IPS-15b (cell line): ENCODE results near the gene ZFP69.
A peak's percentile ranks its signal among the peaks of the same experiment; 100 is the strongest.

Experiments used
- H3K27me3 ChIP-seq: one replicate; pipeline ENCODE4 v1.6.1; 2013; ENCODE audit warnings: low read length; ENCODE audit not compliant: control insufficient read depth, insufficient read depth
- H3K36me3 ChIP-seq: one replicate; pipeline ENCODE4 v1.6.1; 2013; ENCODE audit warnings: low read length; ENCODE audit not compliant: control insufficient read depth, insufficient read depth
- H3K4me1 ChIP-seq: one replicate; pipeline ENCODE4 v1.6.1; 2013; ENCODE audit warnings: mild to moderate bottlenecking, low read length; ENCODE audit not compliant: control insufficient read depth, insufficient read depth
- H3K4me3 ChIP-seq: one replicate; pipeline ENCODE4 v1.5.1; 2013; ENCODE audit warnings: low read depth, low read length
- H3K9ac ChIP-seq: one replicate; pipeline ENCODE4 v1.6.1; 2013; ENCODE audit warnings: low read depth, mild to moderate bottlenecking, low read length
- H3K9me3 ChIP-seq: one replicate; pipeline ENCODE4 v1.6.1; 2013; ENCODE audit warnings: mild to moderate bottlenecking, low read length; ENCODE audit not compliant: control insufficient read depth, insufficient read depth

The ZFP69 gene

GRCh38 chr1:40476924-40477677, at the start of gene ZFP69:
Gene ZFP69 (plus strand): TSS chr1:40477290. CDS start chr1:40479362, 2,072 bp downstream.
- H3K4me3 ChIP-seq, result peak within 1 kb of the TSS; percentile 70
- peaks cover 6% of the 10 kb centered on the region for H3K27me3 ChIP-seq
- no peaks in the 10 kb centered on the region for H3K4me1 ChIP-seq
- no peaks in the 10 kb centered on the region for H3K9me3 ChIP-seq
- H3K9ac ChIP-seq, result no peak within 1 kb of the TSS
- H3K36me3 ChIP-seq, result no peaks in the 10 kb centered on the region

GRCh38 chr1:40431385-40431784, 45.7 kb upstream of the ZFP69 start:
- Histone ChIP-seq H3K36me3 (no peaks in the 10 kb centered on the region), H3K4me3 (no peak overlapping the region), H3K4me1 (no peaks in the 10 kb centered on the region), H3K9ac (no peak overlapping the region), H3K9me3 (no peaks in the 10 kb centered on the region), H3K27me3 (peaks cover 2% of the 10 kb centered on the region)

GRCh38 chr1:40432644-40433390, 44.3 kb upstream of the ZFP69 start:
- Histone ChIP-seq H3K27me3 (peaks cover 2% of the 10 kb centered on the region), H3K9ac (no peak overlapping the region), H3K9me3 (no peaks in the 10 kb centered on the region), H3K4me3 (no peak overlapping the region), H3K4me1 (no peaks in the 10 kb centered on the region), H3K36me3 (no peaks in the 10 kb centered on the region)

GRCh38 chr1:40435471-40435870, 41.6 kb upstream of the ZFP69 start:
- H3K27me3 ChIP-seq, result peaks cover 2% of the 10 kb centered on the region
- no peaks in the 10 kb centered on the region for H3K9me3 ChIP-seq
- no peak overlapping the region for H3K9ac ChIP-seq
- H3K36me3 ChIP-seq, result no peaks in the 10 kb centered on the region
- H3K4me1 ChIP-seq, result no peaks in the 10 kb centered on the region
- no peak overlapping the region for H3K4me3 ChIP-seq

DNA sequence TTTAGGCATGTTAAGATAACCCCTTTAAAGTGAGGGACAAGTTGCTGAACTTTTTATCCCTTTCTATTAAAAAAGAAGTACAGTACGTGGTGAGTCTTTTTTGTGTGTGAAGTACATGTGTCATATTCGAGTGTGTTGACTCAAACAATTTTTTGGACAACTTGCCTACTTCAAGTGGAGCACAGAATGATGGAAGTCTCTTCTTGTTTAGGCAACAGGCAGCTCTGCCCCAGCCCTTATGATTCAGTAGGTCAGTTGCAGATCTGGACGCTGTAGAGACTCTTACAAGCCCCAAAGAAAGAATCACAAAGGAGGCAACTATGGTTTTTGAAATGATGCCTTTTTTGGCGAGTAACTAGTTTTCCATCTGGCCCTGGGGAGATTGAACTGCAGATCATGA, 41.2 kb upstream of the ZFP69 start:
- Histone ChIP-seq H3K36me3 (no peaks in the 10 kb centered on the region), H3K9ac (no peak overlapping the region), H3K9me3 (no peaks in the 10 kb centered on the region), H3K27me3 (peaks cover 2% of the 10 kb centered on the region), H3K4me3 (no peak overlapping the region), H3K4me1 (no peaks in the 10 kb centered on the region)

DNA sequence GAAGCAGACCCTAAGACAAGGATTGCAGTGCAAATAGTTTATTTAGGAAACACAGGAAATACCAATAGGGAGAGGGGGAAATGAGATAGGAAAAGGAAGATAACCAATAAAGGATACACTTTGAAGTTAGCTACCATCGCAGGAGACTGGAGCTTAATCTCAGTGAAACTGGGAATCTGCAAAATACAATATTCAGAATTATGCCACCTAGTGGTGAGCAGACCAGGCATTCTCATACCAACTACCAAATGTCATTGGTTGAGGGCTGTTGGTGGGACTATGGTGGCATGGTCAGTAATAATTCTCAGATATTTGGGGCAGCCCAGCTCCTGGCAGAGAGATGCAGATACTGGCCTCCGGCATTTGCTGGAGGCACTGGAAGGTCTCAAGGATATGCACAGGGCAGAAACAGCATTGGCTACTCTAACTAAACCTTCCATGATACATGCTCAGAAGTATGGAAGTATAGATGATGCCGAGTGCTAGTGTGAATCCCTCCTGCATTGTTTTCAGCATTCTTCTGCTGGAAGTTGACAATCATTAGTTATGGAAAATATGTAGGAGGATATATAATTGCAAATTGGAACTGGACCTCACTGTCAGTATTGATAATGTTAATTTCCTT, 38.6 kb upstream of the ZFP69 start:
- Histone ChIP-seq H3K9ac (no peak overlapping the region), H3K27me3 (peaks cover 2% of the 10 kb centered on the region), H3K4me3 (no peak overlapping the region), H3K9me3 (no peaks in the 10 kb centered on the region), H3K4me1 (no peaks in the 10 kb centered on the region), H3K36me3 (no peaks in the 10 kb centered on the region)

GRCh38 chr1:40439247-40439646, 37.8 kb upstream of the ZFP69 start:
- Histone ChIP-seq H3K4me1 (no peaks in the 10 kb centered on the region), H3K4me3 (no peak overlapping the region), H3K36me3 (no peaks in the 10 kb centered on the region), H3K9me3 (no peaks in the 10 kb centered on the region), H3K9ac (no peak overlapping the region), H3K27me3 (peaks cover 2% of the 10 kb centered on the region)

DNA sequence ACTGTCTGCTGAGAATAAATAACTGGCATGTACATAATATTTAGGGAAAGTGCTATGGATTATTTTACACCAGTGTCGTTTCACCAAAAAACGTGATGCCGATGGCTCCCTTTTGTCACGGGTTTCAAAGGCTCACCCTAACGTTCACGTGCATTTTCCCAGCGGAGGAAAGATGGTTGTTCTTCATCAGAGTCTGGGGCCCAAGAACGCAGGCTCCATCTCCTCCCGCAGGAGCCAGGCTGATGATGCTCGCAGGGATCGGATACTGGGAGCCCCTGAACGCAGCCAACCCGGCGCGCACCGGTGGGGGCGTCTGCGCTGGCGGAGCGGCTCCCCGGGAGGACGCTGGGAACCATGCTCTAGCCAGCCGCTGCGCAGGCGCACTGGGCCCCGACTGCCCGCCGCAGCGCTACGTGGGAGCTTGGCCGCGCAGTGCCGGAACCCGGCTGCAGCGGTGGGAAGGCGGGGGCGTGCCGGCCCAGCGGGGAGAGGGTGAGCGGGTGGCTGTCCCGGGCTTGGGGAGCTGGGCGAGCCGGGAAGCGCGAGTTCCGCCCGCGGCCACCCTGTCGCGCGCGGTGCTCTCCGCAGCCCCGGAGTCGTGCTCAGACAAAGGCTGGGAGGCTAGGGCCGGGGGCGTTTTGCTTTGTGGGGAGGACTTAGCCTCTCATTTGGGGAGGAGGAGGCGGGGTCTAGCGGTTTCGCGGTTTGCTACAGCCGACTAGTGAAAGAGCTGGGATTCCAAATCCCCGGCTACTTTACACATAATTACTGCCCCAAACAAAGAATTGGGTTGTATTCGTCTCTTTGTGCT, 27.2 kb upstream of the ZFP69 start, which contains the start of gene ZFP69B:
Gene ZFP69B (plus strand): TSS at position 793 of the 811 bp plus-strand sequence. CDS start 486 bp downstream, outside the sequence.
- Histone ChIP-seq H3K9ac (peak within 1 kb of the TSS; percentile 79), H3K9me3 (peaks cover 2% of the 10 kb centered on the region), H3K4me3 (peak within 1 kb of the TSS; percentile 69), H3K4me1 (no peaks in the 10 kb centered on the region), H3K27me3 (no peaks in the 10 kb centered on the region), H3K36me3 (no peaks in the 10 kb centered on the region)

DNA sequence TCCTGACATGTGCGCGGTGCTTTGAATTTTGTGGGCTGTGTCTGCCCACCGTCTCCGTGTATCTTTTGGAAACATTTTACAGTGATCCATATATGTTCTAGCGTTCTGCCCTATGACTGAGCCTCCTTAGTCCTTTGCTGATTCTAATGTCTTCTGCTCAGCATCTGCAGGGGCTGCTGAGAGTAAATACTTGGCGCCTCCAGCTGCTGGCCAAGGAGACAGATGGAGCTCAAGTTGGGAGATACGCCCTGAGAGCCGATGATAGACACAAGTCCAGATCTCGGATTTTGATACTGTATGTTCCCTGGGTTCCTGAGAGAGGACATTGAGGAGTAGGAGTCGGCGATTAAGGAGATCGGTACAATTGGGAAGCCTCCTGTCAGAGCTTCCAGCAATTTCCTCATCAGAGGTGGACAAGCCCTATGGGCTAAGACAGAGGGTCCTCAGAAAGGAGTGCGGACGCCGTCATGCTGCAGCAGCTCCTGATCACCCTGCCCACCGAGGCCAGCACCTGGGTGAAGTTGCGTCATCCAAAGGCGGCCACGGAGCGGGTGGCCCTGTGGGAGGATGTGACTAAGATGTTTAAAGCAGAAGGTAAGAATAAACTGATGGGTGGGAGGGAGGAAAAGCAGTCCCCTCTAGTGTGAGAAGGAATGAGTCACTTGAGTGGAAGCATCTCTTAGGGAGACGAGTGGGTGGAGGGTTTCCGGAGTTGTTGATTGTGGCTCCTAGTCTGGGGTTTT, 26.4 kb upstream of the ZFP69 start:
- Histone ChIP-seq H3K4me3 (peak overlapping the region; percentile 69), H3K9me3 (peaks cover under 1% of the 10 kb centered on the region), H3K36me3 (no peaks in the 10 kb centered on the region), H3K4me1 (no peaks in the 10 kb centered on the region), H3K27me3 (no peaks in the 10 kb centered on the region), H3K9ac (peak overlapping the region; percentile 38)

GRCh38 chr1:40451238-40451585, 25.9 kb upstream of the ZFP69 start:
- no peaks in the 10 kb centered on the region for H3K9me3 ChIP-seq
- H3K36me3 ChIP-seq, result no peaks in the 10 kb centered on the region
- no peak overlapping the region for H3K9ac ChIP-seq
- H3K4me1 ChIP-seq, result no peaks in the 10 kb centered on the region
- no peaks in the 10 kb centered on the region for H3K27me3 ChIP-seq
- H3K4me3 ChIP-seq, result peak overlapping the region; percentile 69

DNA sequence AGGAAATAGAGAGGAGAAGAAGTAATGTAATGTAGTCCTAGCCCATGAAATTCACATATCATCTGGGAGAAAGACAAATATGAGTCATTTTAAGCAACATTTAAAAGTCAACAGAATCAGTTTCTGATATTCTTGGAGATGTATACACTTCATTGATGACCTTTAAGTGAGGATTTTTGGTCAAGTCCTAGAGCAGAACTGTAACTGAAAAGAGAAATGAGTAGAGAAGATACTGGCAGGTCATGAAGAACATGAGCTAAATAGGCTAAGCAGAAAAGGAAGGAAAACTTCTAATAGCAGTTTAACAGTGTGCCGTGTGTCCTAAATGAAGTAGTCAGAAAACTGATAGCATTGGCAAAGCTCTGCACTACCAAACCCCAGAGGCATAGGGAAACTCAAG, 22.2 kb upstream of the ZFP69 start:
- H3K9ac ChIP-seq, result no peak overlapping the region
- H3K27me3 ChIP-seq, result no peaks in the 10 kb centered on the region
- H3K36me3 ChIP-seq, result peaks cover 6% of the 10 kb centered on the region
- no peak overlapping the region for H3K4me3 ChIP-seq
- no peaks in the 10 kb centered on the region for H3K4me1 ChIP-seq
- peaks cover 12% of the 10 kb centered on the region for H3K9me3 ChIP-seq
